RWPE1 (cell line): ENCODE results near the gene DDX47.

Experiments
- CTCF ChIA-PET: fragments of 350-600 bp; sonication (Branson Sonifier 250); formaldehyde crosslinking; extraction: SDS; loops from one replicate; lab custom pipeline; 2021; lab: Yijun Ruan, JAX
- POLR2A ChIA-PET: fragments of 400-600 bp; formaldehyde crosslinking; extraction: SDS; loops from one replicate; lab custom pipeline; 2020; ENCODE audit warnings: antibody characterized with exemption; ENCODE audit not compliant: low non-redundant PET; lab: Yijun Ruan, JAX
- DNase-seq: peaks from one replicate; pipeline ENCODE4 v3.0.0; 2012; ENCODE audit warnings: low spot score
- H3K27ac ChIP-seq: fragments of 450-650 bp; 2 replicates; pipeline ENCODE4 v1.5.1; 2017
- TF ChIP-seq, protein P1 (sequence below): fragments of 450-650 bp; conservative IDR thresholded peaks from 2 replicates; pipeline ENCODE4 v1.5.1; 2017; ENCODE audit warnings: low read depth, mild to moderate bottlenecking

Gene DDX47

DNA sequence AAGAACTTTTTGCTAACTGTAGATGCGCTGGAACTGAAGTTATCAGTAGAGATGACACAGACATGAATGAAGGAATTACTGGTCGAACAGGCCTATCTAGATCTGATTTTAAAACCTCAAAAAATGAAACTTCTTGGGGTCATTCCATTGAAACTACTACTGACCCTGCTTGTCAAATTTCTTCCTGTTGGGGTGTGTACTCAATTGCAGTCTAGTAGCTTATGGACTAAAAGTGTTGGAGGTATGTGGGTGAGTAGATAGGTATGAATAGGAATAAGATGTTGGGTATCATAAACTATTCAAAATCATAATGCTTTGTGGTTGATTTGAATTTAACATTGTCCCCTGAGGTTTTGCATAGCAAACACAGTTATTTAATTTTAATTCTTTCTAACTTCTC, 18.5 kb upstream of the DDX47 start:
- CTCF ChIA-PET: interaction anchor here (1.0 kb wide), 1 partner anchor 418 kb away, joined by 3 read pairs; no protein-coding TSS in a partner anchor
- no peak for DNase-seq
- TF ChIP-seq, protein P1, sequence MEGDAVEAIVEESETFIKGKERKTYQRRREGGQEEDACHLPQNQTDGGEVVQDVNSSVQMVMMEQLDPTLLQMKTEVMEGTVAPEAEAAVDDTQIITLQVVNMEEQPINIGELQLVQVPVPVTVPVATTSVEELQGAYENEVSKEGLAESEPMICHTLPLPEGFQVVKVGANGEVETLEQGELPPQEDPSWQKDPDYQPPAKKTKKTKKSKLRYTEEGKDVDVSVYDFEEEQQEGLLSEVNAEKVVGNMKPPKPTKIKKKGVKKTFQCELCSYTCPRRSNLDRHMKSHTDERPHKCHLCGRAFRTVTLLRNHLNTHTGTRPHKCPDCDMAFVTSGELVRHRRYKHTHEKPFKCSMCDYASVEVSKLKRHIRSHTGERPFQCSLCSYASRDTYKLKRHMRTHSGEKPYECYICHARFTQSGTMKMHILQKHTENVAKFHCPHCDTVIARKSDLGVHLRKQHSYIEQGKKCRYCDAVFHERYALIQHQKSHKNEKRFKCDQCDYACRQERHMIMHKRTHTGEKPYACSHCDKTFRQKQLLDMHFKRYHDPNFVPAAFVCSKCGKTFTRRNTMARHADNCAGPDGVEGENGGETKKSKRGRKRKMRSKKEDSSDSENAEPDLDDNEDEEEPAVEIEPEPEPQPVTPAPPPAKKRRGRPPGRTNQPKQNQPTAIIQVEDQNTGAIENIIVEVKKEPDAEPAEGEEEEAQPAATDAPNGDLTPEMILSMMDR: no peak
- POLR2A ChIA-PET: no interaction called here
- H3K27ac ChIP-seq: no peak overlapping the region

DNA sequence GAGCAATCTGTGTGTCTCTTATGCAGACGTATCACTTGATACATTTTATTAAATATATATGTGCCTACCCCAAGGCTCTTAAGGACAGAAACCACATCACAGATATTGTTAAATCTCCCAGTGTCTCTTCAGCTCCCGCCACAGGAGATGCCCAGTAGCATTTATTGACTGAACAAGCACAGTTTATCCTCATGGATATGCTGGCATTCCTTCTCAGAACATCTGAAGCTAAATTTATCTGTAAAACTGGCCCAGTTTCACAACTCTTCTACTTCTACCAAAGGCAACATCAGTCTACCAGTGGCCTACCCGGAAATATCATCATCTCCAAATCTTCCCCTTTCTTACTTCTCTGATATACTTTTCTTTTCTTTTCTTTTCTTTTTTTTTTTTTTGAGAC, 17.0 kb upstream of the DDX47 start:
- no peak for DNase-seq
- ChIA-PET POLR2A (no interaction called here), CTCF (no interaction called here)
- H3K27ac ChIP-seq: no peak overlapping the region
- TF ChIP-seq, protein P1: no peak

DNA sequence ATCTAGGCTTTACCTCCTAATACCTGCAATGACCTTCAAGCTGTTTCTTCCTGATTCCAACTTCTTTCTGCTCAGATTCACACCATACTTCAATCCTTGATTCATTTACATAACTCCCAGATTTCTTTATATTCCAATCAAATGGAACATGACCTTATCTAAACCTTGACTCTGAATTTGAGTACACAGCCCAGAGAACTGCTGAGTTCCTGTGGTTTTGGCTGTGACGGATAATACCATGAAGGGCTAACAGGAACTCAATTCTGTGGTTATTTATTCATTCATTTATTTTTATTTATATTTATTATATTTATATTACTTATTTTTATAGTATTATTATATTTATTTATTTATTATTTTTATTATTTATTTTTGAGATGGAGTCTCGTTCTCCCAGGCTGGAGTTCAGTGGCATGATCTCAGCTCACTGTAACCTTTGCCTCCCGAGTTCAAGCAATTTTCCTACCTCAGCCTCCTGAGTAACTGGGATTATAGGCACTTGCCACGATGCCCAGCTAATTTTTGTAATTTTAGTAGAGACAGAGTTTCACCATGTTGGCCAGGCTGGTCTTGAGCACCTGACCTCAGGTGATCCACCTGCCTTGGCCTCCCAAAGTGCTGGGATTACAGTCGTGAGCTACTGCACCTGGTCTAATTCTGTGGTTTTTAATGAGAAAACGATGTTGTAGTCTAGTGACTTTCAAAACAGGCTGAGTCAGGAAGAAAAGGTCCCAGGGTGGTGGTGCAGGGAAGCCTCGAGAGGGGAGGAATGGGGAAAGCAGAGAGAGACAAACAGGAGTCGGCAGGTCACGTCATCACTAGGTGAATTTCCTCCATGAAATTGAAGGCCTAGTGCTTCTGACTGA, 16.0 kb upstream of the DDX47 start:
- no peak overlapping the region for H3K27ac ChIP-seq
- no peak for DNase-seq
- ChIA-PET POLR2A (no interaction called here), CTCF (interaction anchor here (0.7 kb wide), 1 partner anchor 188 kb away, joined by 4 read pairs; no protein-coding TSS in a partner anchor)
- TF ChIP-seq, protein P1: no peak

DNA sequence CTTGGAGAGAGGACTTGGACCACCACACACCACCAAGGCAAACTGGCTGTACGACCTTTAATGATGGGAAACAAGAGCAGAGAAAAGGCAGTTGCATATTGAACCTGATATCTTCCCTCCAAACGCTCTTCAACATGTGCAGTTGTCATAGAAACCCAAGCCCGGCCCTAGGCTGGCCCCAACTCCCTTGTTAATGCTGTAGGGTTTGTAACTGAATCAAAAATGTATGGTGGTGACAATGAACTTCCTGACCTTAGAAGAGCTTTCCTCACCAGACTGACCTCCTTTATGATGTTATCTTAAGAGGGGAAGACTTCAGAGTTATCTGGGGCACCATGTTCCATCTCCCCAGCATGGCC, 15.4 kb upstream of the DDX47 start:
- ChIA-PET CTCF (interaction anchor here (0.7 to 1.2 kb wide), 2 partner anchors 8 to 187 kb away, joined by 4 to 5 read pairs; no protein-coding TSS in a partner anchor), POLR2A (no interaction called here)
- TF ChIP-seq, protein P1: no peak
- no peak for DNase-seq
- H3K27ac ChIP-seq: no peak overlapping the region

DNA sequence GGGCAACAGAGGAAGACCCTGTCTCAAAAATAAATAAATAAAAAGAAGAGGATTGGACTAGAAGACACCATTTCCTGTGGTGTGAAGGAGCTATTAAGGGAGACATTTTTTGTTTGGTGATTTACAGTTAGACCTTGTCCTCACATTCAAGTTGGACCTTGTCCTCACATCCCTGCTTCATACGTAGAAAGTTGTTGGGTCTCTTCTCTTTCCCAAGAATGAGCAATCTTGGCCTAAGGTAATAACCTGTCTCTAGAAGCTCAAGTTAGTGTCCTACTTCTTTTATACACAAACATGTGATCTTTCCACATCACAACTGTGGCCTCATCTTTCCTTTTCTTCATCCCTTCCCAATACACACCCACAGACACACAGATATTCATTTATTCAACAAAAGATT, 14.7 kb upstream of the DDX47 start:
- no peak overlapping the region for H3K27ac ChIP-seq
- TF ChIP-seq, protein P1: no peak
- POLR2A ChIA-PET: no interaction called here
- DNase-seq: no peak
- CTCF ChIA-PET: interaction anchor here (1.2 kb wide), 1 partner anchor 8 kb away, joined by 5 read pairs; no protein-coding TSS in a partner anchor

DNA sequence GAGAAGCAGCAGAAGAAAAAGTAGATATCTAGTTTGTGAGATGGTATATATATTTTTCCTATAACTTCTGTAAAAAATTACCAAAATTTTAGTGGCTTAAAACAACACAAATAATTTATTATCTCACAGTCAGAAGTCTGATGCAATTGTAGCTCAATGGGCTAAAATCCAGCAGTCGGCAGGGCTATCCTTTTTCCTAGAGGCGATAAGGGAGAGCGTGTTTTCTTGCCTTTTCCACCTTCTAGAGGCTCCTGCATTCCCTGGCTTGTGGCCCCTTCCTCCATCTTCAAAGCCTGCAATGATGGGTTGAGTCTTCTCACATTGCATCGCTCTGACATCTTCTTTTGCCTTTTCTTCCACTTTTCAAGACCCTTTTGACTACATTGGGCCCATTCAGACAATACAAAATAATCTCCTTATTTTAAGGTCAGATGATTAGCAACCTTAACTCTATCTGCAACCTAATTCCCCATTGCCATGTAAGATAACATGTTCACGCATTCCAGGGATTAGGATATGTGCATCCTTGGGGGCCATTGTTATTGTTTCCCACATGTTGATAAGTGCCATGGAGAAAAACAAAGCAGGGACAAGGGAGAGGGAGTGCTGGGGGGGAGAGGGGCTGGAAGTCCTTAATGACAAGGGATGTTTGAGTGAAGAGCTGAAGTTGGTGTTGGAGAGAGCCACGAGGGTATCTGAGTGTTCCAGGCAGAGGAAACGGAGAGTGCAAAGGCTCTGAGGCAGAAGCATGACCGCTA, 13.8 kb upstream of the DDX47 start:
- H3K27ac ChIP-seq: no peak overlapping the region
- TF ChIP-seq, protein P1: no peak
- POLR2A ChIA-PET: no interaction called here
- DNase-seq: no peak
- CTCF ChIA-PET: interaction anchor here (1.2 kb wide), 1 partner anchor 9 kb away, joined by 5 read pairs; no protein-coding TSS in a partner anchor
